A673 (cell line): ENCODE measurements around the gene LRRN4.

Experiments used
- CTCF ChIP-seq: fragments of 300-800, 200-600 bp; sonication (generic); conservative IDR thresholded peaks from 2 replicates; pipeline ENCODE4 v1.5.1; 2017; ENCODE audit warnings: low read depth, mild to moderate bottlenecking, antibody characterized with exemption, low read length, moderate library complexity, mixed read lengths
- EZH2 ChIP-seq: fragments of 200-600 bp; sonication (generic); IDR thresholded peaks from 2 replicates; pipeline ENCODE4 v1.6.1; 2017; ENCODE audit warnings: borderline replicate concordance, low read depth, mild to moderate bottlenecking, mixed read lengths, antibody characterized with exemption, low read length; ENCODE audit not compliant: poor library complexity, severe bottlenecking

GRCh38 chr20:6060213-6060612, 6.4 kb upstream of the LRRN4 start:
- TF ChIP-seq CTCF, result no peak
- TF ChIP-seq EZH2, result no peak
